AML-193 (cell line): ENCODE results near the gene SEC11A.
"Not testable (repeated sequence)": the region's sequence is repeated elsewhere in the genome, so short reads cannot be mapped to it uniquely, and the experiment has no call there.

ENCODE experiments used
- DNase-seq, 2 experiments: peaks; one replicate each; lab custom pipeline; 2025; lab: John Stamatoyannopoulos, UW

The SEC11A gene

GRCh38 chr15:84716036-84716732 lies at the start of gene SEC11A:
Gene SEC11A, minus strand, starts transcription at chr15:84716139. Its CDS starts 64 bp downstream, at chr15:84716075.
- peak; percentile 90 to 93 for DNase-seq

DNA sequence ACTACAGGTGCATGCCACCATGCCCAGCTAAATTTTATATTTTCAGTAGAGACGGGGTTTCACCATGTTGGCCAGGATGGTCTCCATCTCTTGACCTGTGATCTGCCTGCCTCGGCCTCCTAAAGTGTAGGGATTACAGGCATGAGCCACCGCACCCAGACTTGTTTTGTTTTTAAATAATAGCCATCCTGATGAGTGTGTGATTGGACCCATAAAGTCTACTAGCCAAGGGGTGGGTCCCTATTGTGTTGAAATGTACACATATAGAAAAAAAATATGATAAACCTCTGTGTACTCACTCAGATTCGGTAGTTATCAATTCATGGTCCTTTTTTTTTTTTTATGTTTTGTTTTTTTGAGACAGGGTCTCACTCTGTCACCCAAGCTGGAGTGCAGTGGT lies 49.7 kb upstream of the SEC11A start:
- DNase-seq: no peak

DNA sequence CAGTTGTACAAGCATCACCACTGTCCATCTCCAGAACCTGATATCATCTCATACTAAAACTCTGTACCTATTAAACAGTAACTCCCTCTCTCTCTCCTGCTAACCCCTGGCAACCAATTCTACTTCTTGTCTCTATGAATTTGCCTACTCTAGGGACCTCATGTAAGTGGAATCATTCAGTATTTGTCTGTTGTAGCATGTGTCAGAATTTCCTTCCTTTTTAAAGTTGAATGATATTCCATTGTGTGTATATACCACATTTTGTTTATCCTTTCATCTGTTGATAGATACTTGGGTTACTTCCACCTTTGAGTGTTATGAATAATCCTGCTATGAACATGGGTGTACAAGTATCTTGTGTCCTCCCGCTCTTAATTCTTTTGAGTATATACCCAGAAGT lies 49.0 kb upstream of the SEC11A start:
- DNase-seq: no peak

DNA sequence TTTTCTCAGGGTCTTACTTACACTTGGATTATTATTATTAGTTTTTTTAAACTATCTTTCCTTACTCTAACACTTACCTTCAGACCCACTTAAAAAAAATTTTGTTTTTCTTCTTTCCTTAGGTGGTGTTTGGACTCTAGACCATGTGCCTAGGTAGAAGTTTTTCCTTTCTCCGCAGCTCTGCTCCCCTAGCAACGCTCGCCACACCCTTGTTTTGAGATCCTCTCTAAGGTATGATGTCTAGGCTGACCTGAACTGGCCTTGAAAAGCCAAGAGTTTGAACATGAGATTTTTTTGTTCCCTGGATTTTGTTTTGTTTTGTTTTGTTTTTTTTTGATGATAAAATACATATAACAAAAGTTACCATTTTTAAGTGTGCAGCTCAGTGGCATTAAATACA lies 48.6 kb upstream of the SEC11A start:
- DNase-seq: no peak

- DNase-seq: no peak
Measured at GRCh38 chr15:84762840-84763572, 47.1 kb upstream of the SEC11A start.

- DNase-seq: no peak
Measured at GRCh38 chr15:84761607-84762131, 45.7 kb upstream of the SEC11A start.

- DNase-seq: no peak
Measured at GRCh38 chr15:84760219-84760618, 44.3 kb upstream of the SEC11A start.

DNA sequence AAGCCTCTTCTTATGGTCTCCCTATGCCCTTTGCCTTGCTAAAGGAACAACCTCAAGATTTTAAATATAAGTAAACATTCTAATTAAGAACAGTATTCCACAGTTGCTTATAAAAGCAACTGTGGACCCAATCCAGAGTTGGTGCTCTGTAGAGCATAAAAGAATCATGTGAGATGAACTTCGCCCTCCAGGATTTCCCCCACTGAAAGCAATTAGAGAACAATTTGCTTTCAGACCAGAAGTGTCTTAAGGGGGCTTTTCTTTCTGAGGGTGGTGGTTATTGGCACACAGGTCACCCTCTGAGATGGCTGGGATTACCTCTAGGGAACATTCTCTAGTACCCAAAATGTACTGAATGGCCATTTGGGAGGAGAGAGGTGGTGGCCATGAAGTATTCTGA lies 43.1 kb upstream of the SEC11A start:
- no peak for DNase-seq

GRCh38 chr15:84755736-84756527 lies 40.0 kb upstream of the SEC11A start:
- DNase-seq: no peak

GRCh38 chr15:84754889-84755288 lies 39.0 kb upstream of the SEC11A start:
- DNase-seq: not testable (repeated sequence)

DNA sequence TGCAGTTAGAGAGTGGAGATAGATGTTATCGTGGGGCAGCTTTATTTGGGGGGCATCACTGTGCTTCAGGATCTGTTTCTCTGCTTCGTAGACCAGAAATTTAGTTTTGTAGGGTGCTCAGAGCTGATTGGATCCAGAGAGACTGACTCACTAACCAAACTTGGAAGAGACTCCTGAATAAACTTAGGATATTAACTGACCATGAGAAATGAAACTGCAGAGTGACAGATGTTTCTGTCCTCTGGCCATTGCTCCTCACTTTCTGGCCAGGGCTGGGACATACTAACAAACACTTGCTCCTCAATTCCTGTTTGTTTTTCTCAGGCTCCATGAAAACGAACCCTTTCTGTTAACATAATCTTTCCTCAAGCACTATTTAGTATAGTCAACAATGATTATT lies 36.8 kb upstream of the SEC11A start:
- DNase-seq: no peak

- DNase-seq: no peak
Measured at GRCh38 chr15:84752195-84752594, 36.3 kb upstream of the SEC11A start.

- DNase-seq: not testable (repeated sequence)
Measured at GRCh38 chr15:84751721-84752120, 35.8 kb upstream of the SEC11A start.

GRCh38 chr15:84750583-84751092 lies 34.7 kb upstream of the SEC11A start:
- peak; percentile 40 to 44 for DNase-seq

DNA sequence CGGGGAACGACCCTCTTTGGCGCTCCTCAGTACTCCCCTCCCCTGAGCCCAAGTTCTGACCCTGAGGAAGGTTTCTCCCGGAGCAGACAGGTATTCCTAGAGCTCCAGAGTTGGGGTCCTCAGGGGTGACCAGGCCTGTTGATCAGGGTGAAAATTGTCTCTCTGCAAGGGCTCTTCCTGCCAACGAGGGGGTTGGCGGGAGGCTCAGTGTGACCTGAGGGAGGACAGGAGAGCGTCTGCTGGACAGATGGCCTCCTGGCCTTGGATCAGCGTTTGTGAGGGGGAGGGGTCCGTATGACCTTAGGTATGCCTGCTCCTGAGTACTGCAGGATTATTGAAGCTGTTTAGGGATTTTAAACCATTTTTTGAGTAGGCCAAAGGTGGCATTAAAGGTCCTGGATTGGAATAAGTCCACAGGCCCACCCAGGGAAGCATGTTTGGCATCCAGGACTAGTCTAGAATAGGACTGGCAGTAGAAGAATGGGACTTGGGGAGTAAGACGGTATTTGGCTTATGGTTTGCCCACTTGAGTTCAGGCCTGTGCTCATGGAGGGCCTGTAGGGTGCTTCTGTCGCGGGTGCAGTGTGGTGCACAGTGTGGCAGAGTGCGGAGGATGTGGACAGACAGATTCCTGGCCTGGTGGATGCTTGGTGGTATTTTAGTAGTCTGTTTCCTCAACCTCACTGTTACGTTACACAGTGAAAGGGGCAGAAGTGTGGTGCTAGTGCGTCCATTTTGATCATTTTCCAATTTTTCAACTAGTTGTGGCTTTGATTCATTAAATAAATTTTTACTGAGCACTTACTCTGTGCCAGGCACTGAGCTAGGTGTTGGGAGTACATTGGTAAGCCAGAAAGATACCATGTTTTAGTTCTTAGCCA lies 33.4 kb upstream of the SEC11A start:
- peak; percentile 46 to 72 for DNase-seq

- peak; percentile 49 to 51 for DNase-seq
Measured at GRCh38 chr15:84748274-84749110, 32.6 kb upstream of the SEC11A start, which contains the start of gene ZNF592. Gene ZNF592, plus strand, starts transcription at chr15:84748592. Its CDS starts 34,084 bp downstream, at chr15:84782676.

GRCh38 chr15:84747416-84748273 lies 31.7 kb upstream of the SEC11A start:
- DNase-seq: peak; percentile 37 to 53

GRCh38 chr15:84741121-84741520 lies 25.2 kb upstream of the SEC11A start:
- DNase-seq: no peak

- no peak for DNase-seq
Measured at GRCh38 chr15:84740691-84741090, 24.8 kb upstream of the SEC11A start.
